IPS DF 6.9 (cell line): Measurements from ENCODE around the gene JMY.
"Not testable (repeated sequence)": the region's sequence is repeated elsewhere in the genome, so short reads cannot be mapped to it uniquely, and the experiment has no call there.

Experiments used
- DNase-seq: peaks from one replicate; pipeline ENCODE4 v3.0.0-alpha.2; 2013; ENCODE audit warnings: low read depth, low spot score
- H3K27ac ChIP-seq: one replicate; pipeline ENCODE4 v1.5.1; 2013; ENCODE audit warnings: low read length, control low read depth
- H3K27me3 ChIP-seq: 2 replicates; pipeline ENCODE4 v1.6.1; 2013; ENCODE audit warnings: mild to moderate bottlenecking, low read length; ENCODE audit not compliant: control insufficient read depth, insufficient read depth
- H3K36me3 ChIP-seq: 2 replicates; pipeline ENCODE4 v1.6.1; 2013; ENCODE audit warnings: low read length; ENCODE audit not compliant: control insufficient read depth, insufficient read depth
- H3K4me1 ChIP-seq: 2 replicates; pipeline ENCODE4 v1.6.1; 2013; ENCODE audit warnings: low read length; ENCODE audit not compliant: control insufficient read depth, insufficient read depth
- H3K4me3 ChIP-seq: 2 replicates; pipeline ENCODE4 v1.5.1; 2013; ENCODE audit warnings: mild to moderate bottlenecking, low read length
- H3K9me3 ChIP-seq: 2 replicates; pipeline ENCODE4 v1.6.1; 2013; ENCODE audit warnings: low read length, inconsistent platforms; ENCODE audit not compliant: control insufficient read depth, insufficient read depth
- WGBS: extraction: QIAGEN DNeasy Blood & Tissue Kit; methylation state at CpG from one replicate; pipeline ENCODE4 v1.1.7; 2013; ENCODE audit warnings: mixed read lengths, missing lambda C conversion rate; ENCODE audit not compliant: insufficient read length, insufficient coverage; 5-methylcytosine and 5-hydroxymethylcytosine counted together

Gene JMY

GRCh38 chr5:79237740-79238560, 2.0 kb downstream of the JMY start:
- Histone ChIP-seq H3K4me3 (peak overlapping the region; percentile 64; the same call in 1 of the 2 replicates), H3K36me3 (peaks cover 2% of the 10 kb centered on the region; the same call in 1 of the 2 replicates), H3K27ac (no peak overlapping the region), H3K9me3 (no peaks in the 10 kb centered on the region), H3K27me3 (no peaks in the 10 kb centered on the region), H3K4me1 (no peaks in the 10 kb centered on the region)
- WGBS, result no CpG with 5 or more reads among the region's 14 CpGs
- no peak for DNase-seq

DNA sequence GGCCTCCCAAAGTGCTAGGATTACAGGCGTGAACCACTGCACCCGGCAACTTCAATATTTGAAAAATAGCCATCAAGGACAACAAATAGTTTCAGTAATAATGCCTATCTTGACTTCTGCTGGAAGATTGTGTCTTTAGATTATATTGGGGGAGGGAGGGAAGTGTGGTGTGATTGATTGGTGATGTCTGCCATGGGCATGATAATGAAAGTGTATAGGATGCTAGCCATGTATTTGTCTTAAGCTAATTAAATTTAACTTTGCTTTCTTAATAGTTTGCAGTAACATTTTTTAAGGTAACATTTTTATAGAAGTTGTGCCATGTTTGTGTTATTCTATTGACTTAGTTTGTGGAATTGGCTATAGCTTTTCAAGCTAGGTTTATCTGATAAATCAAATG, 4.6 kb downstream of the JMY start:
- H3K4me3 ChIP-seq, result no peak overlapping the region
- H3K9me3 ChIP-seq, result no peaks in the 10 kb centered on the region
- no peak for DNase-seq
- no peaks in the 10 kb centered on the region for H3K4me1 ChIP-seq
- no peak overlapping the region for H3K27ac ChIP-seq
- peaks cover 2% of the 10 kb centered on the region; the same call in 1 of the 2 replicates for H3K36me3 ChIP-seq
- no peaks in the 10 kb centered on the region for H3K27me3 ChIP-seq
- no CpG with 5 or more reads among the region's 2 CpGs for WGBS

DNA sequence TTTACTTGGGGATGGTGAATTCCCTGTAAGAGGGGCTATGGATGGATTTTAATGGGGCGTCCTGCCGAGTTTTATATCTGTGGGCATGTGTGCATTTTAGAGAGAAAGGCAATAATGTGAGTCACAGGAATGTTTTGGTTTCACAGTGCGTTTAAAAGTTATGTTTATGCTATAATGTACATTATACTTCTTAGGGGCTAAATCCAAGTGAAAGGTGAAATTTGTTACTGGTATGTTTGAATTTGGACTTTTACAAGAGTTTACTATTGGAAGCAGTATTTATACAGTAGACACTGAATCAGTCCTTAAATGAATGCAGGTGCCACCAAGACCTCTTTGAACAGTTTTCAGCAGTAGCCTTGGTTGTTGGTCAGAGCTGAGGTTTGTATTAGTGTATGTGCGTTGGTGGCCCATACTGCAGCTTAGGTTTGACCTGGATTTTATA, 5.6 kb downstream of the JMY start:
- no peaks in the 10 kb centered on the region for H3K9me3 ChIP-seq
- H3K27ac ChIP-seq, result no peak overlapping the region
- DNase-seq, result no peak
- H3K4me3 ChIP-seq, result no peak overlapping the region
- no CpG with 5 or more reads among the region's 4 CpGs for WGBS
- H3K4me1 ChIP-seq, result no peaks in the 10 kb centered on the region
- H3K36me3 ChIP-seq, result peaks cover 2% of the 10 kb centered on the region; the same call in 1 of the 2 replicates
- H3K27me3 ChIP-seq, result no peaks in the 10 kb centered on the region

DNA sequence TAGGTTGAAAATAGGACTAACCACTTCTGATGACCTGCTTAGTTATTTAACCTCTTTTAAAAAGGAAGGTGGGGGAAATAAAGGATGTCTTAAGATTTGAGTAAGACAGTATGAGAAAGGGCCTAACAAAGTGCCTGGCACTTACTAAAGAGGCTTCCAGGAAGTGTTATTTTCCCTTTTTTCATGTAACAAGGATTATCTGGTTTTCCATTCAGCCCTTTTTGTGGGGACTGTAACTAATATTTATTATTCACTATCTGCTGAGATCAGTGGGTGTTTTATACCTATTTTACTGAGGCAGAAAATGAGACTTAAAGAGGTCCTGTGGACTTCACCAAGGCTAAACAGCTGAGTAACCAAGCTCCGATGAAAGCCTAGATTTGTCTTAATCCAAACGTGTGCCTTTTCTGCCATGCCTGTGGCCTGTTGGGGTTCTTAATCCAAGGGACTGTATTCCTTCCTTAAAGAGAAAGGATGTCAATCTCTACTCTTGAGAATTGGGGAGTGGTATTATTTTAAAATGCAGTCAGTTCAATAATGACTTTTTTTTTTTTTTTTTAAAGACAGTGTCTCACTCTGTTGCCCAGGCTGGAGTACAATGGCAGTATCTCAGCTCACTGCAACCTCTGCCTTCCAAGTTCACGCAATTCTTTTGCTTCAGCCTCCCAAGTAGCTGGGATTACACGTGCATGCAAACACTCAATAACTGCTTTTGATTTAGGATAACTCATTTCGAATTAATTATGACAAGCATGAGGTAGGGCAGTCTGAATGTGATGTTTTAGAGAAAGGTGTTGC, 6.5 kb downstream of the JMY start:
- no peak overlapping the region for H3K27ac ChIP-seq
- no peak overlapping the region for H3K4me3 ChIP-seq
- no peaks in the 10 kb centered on the region for H3K4me1 ChIP-seq
- H3K36me3 ChIP-seq, result no peaks in the 10 kb centered on the region
- H3K9me3 ChIP-seq, result no peaks in the 10 kb centered on the region
- no peaks in the 10 kb centered on the region for H3K27me3 ChIP-seq
- DNase-seq, result no peak
- no CpG with 5 or more reads among the region's 5 CpGs for WGBS

DNA sequence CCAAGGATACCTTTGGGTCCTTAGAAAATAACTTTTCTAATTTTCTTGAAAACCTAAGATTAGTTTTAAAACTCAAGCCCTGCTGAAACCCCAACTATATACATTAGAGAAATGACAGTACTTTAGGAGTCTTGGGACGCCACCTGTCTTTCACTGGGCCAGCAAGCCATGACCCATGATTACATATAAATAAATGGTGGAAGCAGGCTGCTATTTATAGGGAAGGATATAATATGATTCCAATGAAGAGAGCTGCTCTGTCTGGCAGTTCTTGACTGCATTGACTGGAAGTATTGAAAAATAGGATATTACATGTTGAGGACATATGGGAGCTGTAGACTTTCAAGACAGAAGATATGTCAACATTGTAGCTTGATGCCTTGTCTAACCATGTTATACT, 7.3 kb downstream of the JMY start:
- no CpG with 5 or more reads among the region's 1 CpG for WGBS
- H3K9me3 ChIP-seq, result no peaks in the 10 kb centered on the region
- DNase-seq, result no peak
- no peaks in the 10 kb centered on the region for H3K4me1 ChIP-seq
- H3K36me3 ChIP-seq, result no peaks in the 10 kb centered on the region
- H3K27me3 ChIP-seq, result no peaks in the 10 kb centered on the region
- H3K4me3 ChIP-seq, result no peak overlapping the region
- H3K27ac ChIP-seq, result no peak overlapping the region

GRCh38 chr5:79254067-79254466, 18.1 kb downstream of the JMY start:
- WGBS, result no CpG with 5 or more reads among the region's 8 CpGs
- H3K4me1 ChIP-seq, H3K9me3 ChIP-seq, H3K4me3 ChIP-seq, H3K36me3 ChIP-seq, H3K27ac ChIP-seq, H3K27me3 ChIP-seq, DNase-seq: not testable (repeated sequence)

DNA sequence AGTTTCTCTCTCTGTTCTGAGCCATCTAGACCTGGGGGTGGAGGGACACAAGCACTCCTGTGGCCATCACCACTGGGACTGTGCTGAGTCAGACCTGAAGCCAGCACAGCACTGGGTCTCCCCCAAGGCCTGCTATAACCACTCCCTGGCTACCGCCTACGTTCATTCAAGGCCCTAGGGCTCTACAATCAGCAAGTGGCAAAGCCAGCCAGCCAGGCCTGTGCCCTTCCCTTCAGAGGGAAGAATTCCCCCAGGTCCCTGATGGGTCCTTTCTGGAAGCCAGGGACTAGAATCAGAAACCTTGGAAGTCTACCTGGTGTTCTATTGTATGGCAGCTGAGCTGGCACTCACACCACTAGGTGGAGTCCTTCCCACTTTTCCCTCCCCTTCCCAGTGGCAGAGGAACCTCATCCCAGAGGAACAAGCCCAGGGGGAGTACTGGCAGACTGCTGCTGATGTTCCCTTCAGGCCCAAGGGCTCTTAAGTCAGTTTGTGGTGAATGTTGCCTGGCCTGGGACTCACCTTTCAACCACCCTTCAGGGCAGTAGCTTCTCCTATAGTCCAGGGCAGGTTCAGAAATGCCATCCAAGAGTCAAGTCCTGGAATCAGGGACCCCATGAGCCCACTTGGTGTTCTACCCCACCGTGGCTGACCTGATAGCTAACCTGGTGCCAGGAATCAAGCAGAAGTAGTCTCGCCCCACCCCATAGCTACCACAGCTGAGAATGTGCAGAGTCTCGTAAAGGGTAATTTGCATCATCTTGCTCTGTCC, 20.0 kb downstream of the JMY start:
- DNase-seq, result no peak
- WGBS, result no CpG with 5 or more reads among the region's 5 CpGs
- Histone ChIP-seq H3K9me3 (no peaks in the 10 kb centered on the region), H3K27ac (no peak overlapping the region), H3K27me3 (no peaks in the 10 kb centered on the region), H3K4me3 (no peak overlapping the region), H3K36me3 (no peaks in the 10 kb centered on the region), H3K4me1 (peaks cover 2% of the 10 kb centered on the region; the same call in 1 of the 2 replicates)

DNA sequence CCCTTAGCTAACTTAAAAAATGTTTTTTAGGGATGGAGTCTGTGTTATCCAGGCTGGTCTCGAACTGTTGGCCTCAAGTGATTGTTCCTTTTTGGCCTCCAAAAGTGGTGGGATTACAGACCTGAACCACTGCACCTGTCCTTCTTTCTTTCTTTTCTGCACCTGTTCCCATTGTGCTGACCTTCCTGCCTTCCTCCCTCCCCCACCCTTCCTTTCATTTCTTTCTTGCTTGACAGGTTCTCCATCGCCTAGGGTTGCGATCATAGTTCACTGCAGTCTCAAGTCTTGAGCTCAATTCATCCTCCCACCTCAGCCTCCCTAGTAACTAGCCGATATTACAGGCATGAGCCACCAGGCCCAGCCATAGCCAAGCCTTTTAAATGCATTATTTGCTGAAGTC, 20.6 kb downstream of the JMY start:
- Histone ChIP-seq H3K9me3 (no peaks in the 10 kb centered on the region), H3K4me1 (peaks cover 2% of the 10 kb centered on the region; the same call in 1 of the 2 replicates), H3K4me3 (no peak overlapping the region), H3K36me3 (no peaks in the 10 kb centered on the region), H3K27me3 (no peaks in the 10 kb centered on the region), H3K27ac (no peak overlapping the region)
- no peak for DNase-seq
- WGBS, result no CpG with 5 or more reads among the region's 4 CpGs

- DNase-seq, result no peak
- WGBS, result no CpG with 5 or more reads among the region's 6 CpGs
Measured at GRCh38 chr5:79257314-79257713, 21.4 kb downstream of the JMY start.

DNA sequence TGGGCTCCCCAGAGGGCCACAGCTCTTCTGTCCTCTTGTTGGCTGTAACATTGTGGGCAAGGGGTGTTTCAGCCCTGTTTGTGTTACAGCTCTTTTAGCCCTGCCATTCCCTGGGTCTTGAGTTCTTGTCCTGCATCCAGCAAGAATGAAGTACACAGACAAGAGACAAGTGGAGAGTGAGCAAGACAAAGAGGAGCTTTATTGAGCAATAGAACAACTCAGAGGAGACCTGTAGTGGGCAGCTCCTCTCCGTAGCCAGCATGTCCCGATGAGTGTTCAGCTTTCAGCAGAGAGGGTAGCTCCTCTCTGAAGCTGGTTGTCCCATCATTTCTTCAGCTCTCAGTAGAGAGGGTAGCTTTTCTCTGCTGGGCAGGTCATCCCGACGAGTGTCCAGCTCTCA, 22.9 kb downstream of the JMY start:
- Histone ChIP-seq H3K4me3 (no peak overlapping the region), H3K27ac (no peak overlapping the region), H3K27me3 (no peaks in the 10 kb centered on the region), H3K9me3 (no peaks in the 10 kb centered on the region), H3K4me1 (peaks cover 2% of the 10 kb centered on the region; the same call in 1 of the 2 replicates), H3K36me3 (no peaks in the 10 kb centered on the region)
- DNase-seq, result no peak
- no CpG with 5 or more reads among the region's 4 CpGs for WGBS

More at GRCh38 chr5:79257314-79257713, 21.4 kb downstream of the JMY start:
- no peaks in the 10 kb centered on the region for H3K9me3 ChIP-seq
- H3K27me3 ChIP-seq, result no peaks in the 10 kb centered on the region
- H3K27ac ChIP-seq, result no peak overlapping the region
- H3K36me3 ChIP-seq, result no peaks in the 10 kb centered on the region
- peaks cover 2% of the 10 kb centered on the region; the same call in 1 of the 2 replicates for H3K4me1 ChIP-seq
- H3K4me3 ChIP-seq, result no peak overlapping the region
